GM23338 (cell line): ENCODE results near the gene SUCLG2.

Source experiments
- CTCF ChIP-seq, 2 experiments: fragments of 200-600 bp in 1 of 2; sonication (generic) in 1 of 2; conservative IDR thresholded peaks; 2 replicates each; pipeline versions ENCODE4 v1.5.1 to v1.6.1; 2016 to 2017; ENCODE audit warnings: antibody characterized with exemption in 2 of 2, low read depth in 2 of 2, mild to moderate bottlenecking in 2 of 2, moderate library complexity in 1 of 2
- ETS1 ChIP-seq: IDR thresholded peaks from 2 replicates; pipeline ENCODE4 v1.6.1; 2016; ENCODE audit warnings: antibody characterized with exemption
- EZH2 ChIP-seq: fragments of 200-600 bp; sonication (generic); IDR thresholded peaks from one replicate; pipeline ENCODE4 v1.8.0; 2017; ENCODE audit warnings: antibody characterized with exemption, mild to moderate bottlenecking, low read depth; ENCODE audit not compliant: unreplicated experiment
- JUNB ChIP-seq: IDR thresholded peaks from one replicate; pipeline ENCODE4 v1.6.1; 2016; ENCODE audit warnings: antibody characterized with exemption; ENCODE audit not compliant: unreplicated experiment
- NANOG ChIP-seq: IDR thresholded peaks from 2 replicates; pipeline ENCODE4 v1.6.1; 2016; ENCODE audit warnings: antibody characterized with exemption, borderline replicate concordance
- POLR2AphosphoS5 ChIP-seq: IDR thresholded peaks from 2 replicates; pipeline ENCODE4 v1.6.1; 2016; ENCODE audit warnings: antibody characterized with exemption, low read depth
- REST ChIP-seq: IDR thresholded peaks from one replicate; pipeline ENCODE4 v1.6.1; 2018; ENCODE audit warnings: antibody characterized with exemption; ENCODE audit not compliant: unreplicated experiment

GRCh38 chr3:67614195-67614594 is 40.2 kb downstream of the SUCLG2 start:
- TF ChIP-seq EZH2 (no peak), CTCF (conservative IDR thresholded peaks at IDR 0.05; ENCODE audit: low read depth in 2 of 2) (no peak), REST (no peak), ETS1 (no peak), JUNB (no peak), POLR2AphosphoS5 (no peak), NANOG (no peak)
